OCI-LY7 (cell line): ENCODE measurements around the gene COL25A1.

Experiments
- EZH2phosphoT487 ChIP-seq: fragments of 200-600 bp; sonication (generic); IDR thresholded peaks from 2 replicates; pipeline ENCODE4 v1.6.1; 2018; ENCODE audit warnings: low read depth, borderline replicate concordance, mild to moderate bottlenecking, mixed run types, antibody characterized with exemption, low read length, moderate library complexity, mixed read lengths
- TF ChIP-seq, protein P1 (sequence below): fragments of 200-600 bp; sonication (generic); conservative IDR thresholded peaks from 2 replicates; pipeline ENCODE4 v1.5.1; 2014; ENCODE audit warnings: mild to moderate bottlenecking, antibody characterized with exemption, low read length, moderate library complexity, mixed read lengths

GRCh38 chr4:108890484-108890881, 412.0 kb downstream of the COL25A1 start:
- TF ChIP-seq, protein P1, sequence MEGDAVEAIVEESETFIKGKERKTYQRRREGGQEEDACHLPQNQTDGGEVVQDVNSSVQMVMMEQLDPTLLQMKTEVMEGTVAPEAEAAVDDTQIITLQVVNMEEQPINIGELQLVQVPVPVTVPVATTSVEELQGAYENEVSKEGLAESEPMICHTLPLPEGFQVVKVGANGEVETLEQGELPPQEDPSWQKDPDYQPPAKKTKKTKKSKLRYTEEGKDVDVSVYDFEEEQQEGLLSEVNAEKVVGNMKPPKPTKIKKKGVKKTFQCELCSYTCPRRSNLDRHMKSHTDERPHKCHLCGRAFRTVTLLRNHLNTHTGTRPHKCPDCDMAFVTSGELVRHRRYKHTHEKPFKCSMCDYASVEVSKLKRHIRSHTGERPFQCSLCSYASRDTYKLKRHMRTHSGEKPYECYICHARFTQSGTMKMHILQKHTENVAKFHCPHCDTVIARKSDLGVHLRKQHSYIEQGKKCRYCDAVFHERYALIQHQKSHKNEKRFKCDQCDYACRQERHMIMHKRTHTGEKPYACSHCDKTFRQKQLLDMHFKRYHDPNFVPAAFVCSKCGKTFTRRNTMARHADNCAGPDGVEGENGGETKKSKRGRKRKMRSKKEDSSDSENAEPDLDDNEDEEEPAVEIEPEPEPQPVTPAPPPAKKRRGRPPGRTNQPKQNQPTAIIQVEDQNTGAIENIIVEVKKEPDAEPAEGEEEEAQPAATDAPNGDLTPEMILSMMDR: no peak
- TF ChIP-seq EZH2phosphoT487: no peak
